Fibroblast of peridontal ligament (primary cell): ENCODE results near the gene AQP10.
"Not testable (repeated sequence)": the region's sequence is repeated elsewhere in the genome, so short reads cannot be mapped to it uniquely, and the experiment has no call there.

ENCODE experiments used
- DNase-seq: peaks from one replicate; pipeline ENCODE4 v3.0.0-alpha.2; 2010; ENCODE audit errors: extremely low read depth

Gene AQP10

GRCh38 chr1:154324241-154324640 lies 3.3 kb downstream of the AQP10 start:
- DNase-seq = no peak

- DNase-seq = peak; percentile 70
Observed at GRCh38 chr1:154324669-154325582, 4.0 kb downstream of the AQP10 start, which contains the start of gene ATP8B2. ATP8B2 (plus strand) TSS chr1:154325525; CDS start chr1:154328142, 2,617 bp downstream.

- peak; percentile 92 for DNase-seq
Observed at GRCh38 chr1:154325583-154326545, 5.0 kb downstream of the AQP10 start.

- DNase-seq = peak; percentile 93
Observed at GRCh38 chr1:154326546-154327465, 5.9 kb downstream of the AQP10 start.

GRCh38 chr1:154327466-154328317 lies 6.8 kb downstream of the AQP10 start:
- no peak for DNase-seq

GRCh38 chr1:154328318-154329151 lies 7.6 kb downstream of the AQP10 start:
- DNase-seq = peak; percentile 49

- peak; percentile 35 for DNase-seq
Observed at GRCh38 chr1:154329152-154329521, 8.2 kb downstream of the AQP10 start.

GRCh38 chr1:154329551-154330131 lies 8.7 kb downstream of the AQP10 start:
- no peak for DNase-seq

- no peak for DNase-seq
Observed at GRCh38 chr1:154330669-154331068, 9.8 kb downstream of the AQP10 start.

GRCh38 chr1:154334079-154335024 lies 13.5 kb downstream of the AQP10 start:
- DNase-seq = peak; percentile 69

GRCh38 chr1:154335025-154335714 lies 14.3 kb downstream of the AQP10 start:
- peak; percentile 90 for DNase-seq

- DNase-seq = no peak
Observed at GRCh38 chr1:154337253-154337894, 16.5 kb downstream of the AQP10 start.

- no peak for DNase-seq
Observed at GRCh38 chr1:154338875-154339274, 18.0 kb downstream of the AQP10 start.

GRCh38 chr1:154341366-154341765 lies 20.5 kb downstream of the AQP10 start:
- DNase-seq = not testable (repeated sequence)

GRCh38 chr1:154342132-154342531 lies 21.2 kb downstream of the AQP10 start:
- no peak for DNase-seq

- no peak for DNase-seq
Observed at GRCh38 chr1:154342836-154343472, 22.1 kb downstream of the AQP10 start.
